Nephron (organoid): ENCODE measurements around the gene GOLPH3.
A peak's percentile ranks its signal among the peaks of the same experiment; 100 is the strongest.

ENCODE experiments used
- H3K27ac Mint-ChIP-seq, 3 experiments: 2 replicates each; pipeline ENCODE4 v1.8.0; 2020; ENCODE audit warnings: mixed read lengths in 3 of 3, mild to moderate bottlenecking in 2 of 3, moderate library complexity in 1 of 3
- H3K27me3 Mint-ChIP-seq: 2 replicates; pipeline ENCODE4 v1.8.0; 2021; ENCODE audit warnings: low read depth, mild to moderate bottlenecking, moderate library complexity, mixed read lengths
- H3K36me3 Mint-ChIP-seq: 2 replicates; pipeline ENCODE4 v1.8.0; 2020; ENCODE audit warnings: low read depth, mixed read lengths
- H3K4me1 Mint-ChIP-seq: 2 replicates; pipeline ENCODE4 v1.8.0; 2020; ENCODE audit warnings: mixed read lengths
- H3K4me3 Mint-ChIP-seq, 3 experiments: 2 replicates each; pipeline ENCODE4 v1.8.0; 2020; ENCODE audit warnings: mild to moderate bottlenecking in 3 of 3, mixed read lengths in 3 of 3, moderate library complexity in 2 of 3
- H3K9me3 Mint-ChIP-seq: 2 replicates; pipeline ENCODE4 v1.8.0; 2020; ENCODE audit warnings: mixed read lengths
- TF ChIP-seq, protein P1 (sequence below), 3 experiments: fragments of 200-600 bp; sonication (generic); IDR thresholded peaks; one replicate each; pipeline ENCODE4 v1.5.0; 2021; ENCODE audit warnings: antibody characterized with exemption in 3 of 3; ENCODE audit not compliant: unreplicated experiment in 3 of 3

The GOLPH3 gene

GRCh38 chr5:32098291-32098690 is 75.8 kb downstream of the GOLPH3 start:
- Mint-ChIP-seq H3K27ac (peak overlapping the region in 1 of 3 experiments; percentile 91), H3K4me3 (no peak overlapping the region), H3K4me1 (peaks cover 28% of the 10 kb centered on the region), H3K9me3 (no peaks in the 10 kb centered on the region), H3K27me3 (no peaks in the 10 kb centered on the region), H3K36me3 (peaks cover 47% of the 10 kb centered on the region)
- TF ChIP-seq, protein P1, sequence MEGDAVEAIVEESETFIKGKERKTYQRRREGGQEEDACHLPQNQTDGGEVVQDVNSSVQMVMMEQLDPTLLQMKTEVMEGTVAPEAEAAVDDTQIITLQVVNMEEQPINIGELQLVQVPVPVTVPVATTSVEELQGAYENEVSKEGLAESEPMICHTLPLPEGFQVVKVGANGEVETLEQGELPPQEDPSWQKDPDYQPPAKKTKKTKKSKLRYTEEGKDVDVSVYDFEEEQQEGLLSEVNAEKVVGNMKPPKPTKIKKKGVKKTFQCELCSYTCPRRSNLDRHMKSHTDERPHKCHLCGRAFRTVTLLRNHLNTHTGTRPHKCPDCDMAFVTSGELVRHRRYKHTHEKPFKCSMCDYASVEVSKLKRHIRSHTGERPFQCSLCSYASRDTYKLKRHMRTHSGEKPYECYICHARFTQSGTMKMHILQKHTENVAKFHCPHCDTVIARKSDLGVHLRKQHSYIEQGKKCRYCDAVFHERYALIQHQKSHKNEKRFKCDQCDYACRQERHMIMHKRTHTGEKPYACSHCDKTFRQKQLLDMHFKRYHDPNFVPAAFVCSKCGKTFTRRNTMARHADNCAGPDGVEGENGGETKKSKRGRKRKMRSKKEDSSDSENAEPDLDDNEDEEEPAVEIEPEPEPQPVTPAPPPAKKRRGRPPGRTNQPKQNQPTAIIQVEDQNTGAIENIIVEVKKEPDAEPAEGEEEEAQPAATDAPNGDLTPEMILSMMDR (IDR thresholded peaks at IDR 0.05; ENCODE audit: unreplicated experiment in 3 of 3) = no peak

- no peak overlapping the region for H3K4me3 Mint-ChIP-seq
- peak overlapping the region; percentile 4 to 68 (median 21) for H3K27ac Mint-ChIP-seq
- no peaks in the 10 kb centered on the region for H3K27me3 Mint-ChIP-seq
- H3K36me3 Mint-ChIP-seq = peaks cover 38% of the 10 kb centered on the region
- H3K4me1 Mint-ChIP-seq = peaks cover 28% of the 10 kb centered on the region
- TF ChIP-seq, protein P1 (IDR thresholded peaks at IDR 0.05; ENCODE audit: unreplicated experiment in 3 of 3) = no peak
- H3K9me3 Mint-ChIP-seq = no peaks in the 10 kb centered on the region
Observed at GRCh38 chr5:32096891-32097595, 77.1 kb downstream of the GOLPH3 start.

GRCh38 chr5:32095261-32095671 is 78.9 kb downstream of the GOLPH3 start:
- Mint-ChIP-seq H3K4me3 (no peak overlapping the region), H3K27me3 (no peaks in the 10 kb centered on the region), H3K4me1 (peaks cover 27% of the 10 kb centered on the region), H3K9me3 (no peaks in the 10 kb centered on the region), H3K27ac (no peak overlapping the region), H3K36me3 (peaks cover 35% of the 10 kb centered on the region)
- TF ChIP-seq, protein P1 (IDR thresholded peaks at IDR 0.05; ENCODE audit: unreplicated experiment in 3 of 3) = no peak

GRCh38 chr5:32094691-32095090 is 79.4 kb downstream of the GOLPH3 start:
- Mint-ChIP-seq H3K36me3 (peaks cover 31% of the 10 kb centered on the region), H3K4me1 (peaks cover 21% of the 10 kb centered on the region), H3K9me3 (no peaks in the 10 kb centered on the region), H3K4me3 (no peak overlapping the region), H3K27me3 (no peaks in the 10 kb centered on the region), H3K27ac (no peak overlapping the region)
- TF ChIP-seq, protein P1 (IDR thresholded peaks at IDR 0.05; ENCODE audit: unreplicated experiment in 3 of 3) = no peak

GRCh38 chr5:32092938-32093812 is 80.9 kb downstream of the GOLPH3 start:
- Mint-ChIP-seq H3K27ac (no peak overlapping the region), H3K36me3 (peaks cover 32% of the 10 kb centered on the region), H3K27me3 (no peaks in the 10 kb centered on the region), H3K4me3 (no peak overlapping the region), H3K9me3 (no peaks in the 10 kb centered on the region), H3K4me1 (peaks cover 10% of the 10 kb centered on the region)
- TF ChIP-seq, protein P1 (IDR thresholded peaks at IDR 0.05; ENCODE audit: unreplicated experiment in 3 of 3) = peak; percentile 68 to 70 (median 69)
